ENCODE results near the gene ANKRD11.
"Not testable (repeated sequence)": the region's sequence is repeated elsewhere in the genome, so short reads cannot be mapped to it uniquely, and the experiment has no call there.

The ANKRD11 gene

DNA sequence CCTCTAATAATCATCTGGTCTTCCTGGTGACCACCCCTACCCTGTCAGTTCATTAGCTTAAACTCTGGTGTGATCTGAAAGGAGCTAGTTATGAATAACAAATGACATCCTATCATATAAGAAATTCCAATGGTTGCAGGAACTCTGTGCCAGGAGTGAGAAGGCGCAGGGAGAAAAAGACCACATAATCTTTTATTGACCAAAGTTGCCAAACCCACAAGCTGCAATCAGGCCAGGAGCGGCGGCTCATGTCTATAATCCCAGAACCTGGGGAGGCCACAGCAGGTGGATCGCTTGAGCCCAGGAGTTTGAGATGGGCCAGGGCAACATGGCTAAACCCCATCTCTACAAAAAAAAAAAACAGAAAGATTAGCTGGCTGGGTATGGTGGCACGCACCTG is 23.4 kb downstream of the ANKRD11 start:
- WGBS, 2 donors (ENCODE audit: extremely low coverage in 2 of 2, insufficient read length in 2 of 2, insufficient replicate concordance in 1 of 2): no CpG with 5 or more reads among the region's 5 CpGs
- Histone ChIP-seq H3K27me3 (ENCODE audit: control insufficient read depth in 3 of 3, insufficient read depth in 3 of 3, low read depth in 1 of 3, low read length in 3 of 3) (no peaks in the 10 kb centered on the region), H4K91ac (ENCODE audit: low read depth, low read length, poor library complexity) (no peak overlapping the region), H3K18ac (ENCODE audit: low read length) (no peak overlapping the region), H3K9ac (ENCODE audit: low read depth, low read length, poor library complexity) (no peak overlapping the region), H3K27ac (replicated peaks; ENCODE audit: low read length) (no peak overlapping the region), H3K4me2 (ENCODE audit: insufficient read depth, low read length, poor library complexity, severe bottlenecking) (no peak overlapping the region), H2AFZ (ENCODE audit: low read length) (no peak overlapping the region), H2BK5ac (ENCODE audit: low read length) (no peak overlapping the region), H2AK5ac (ENCODE audit: low read depth, low read length) (no peak overlapping the region), H3K4me3 (ENCODE audit: low read length in 2 of 2) (no peak overlapping the region), H3K23ac (ENCODE audit: low read depth, low read length, poor library complexity) (no peak overlapping the region), H3K9me3 (replicated peaks in 1 of 2; ENCODE audit: control insufficient read depth in 2 of 2, insufficient read depth in 1 of 2, low read depth in 1 of 2, low read length in 2 of 2) (peaks cover 0 to 12% of the 10 kb centered on the region in 2 donors), H2BK120ac (ENCODE audit: low read depth, low read length) (no peak overlapping the region), H4K8ac (ENCODE audit: low read depth, low read length) (no peak overlapping the region), H2BK12ac (ENCODE audit: low read length) (no peak overlapping the region), H3K4me1 (ENCODE audit: control insufficient read depth in 2 of 2, insufficient read depth in 1 of 2, low read depth in 1 of 2, low read length in 2 of 2) (peaks cover 8 to 18% of the 10 kb centered on the region in 2 donors), H3K36me3 (replicated peaks in 1 of 2; ENCODE audit: control insufficient read depth in 2 of 2, insufficient read depth in 2 of 2, low read length in 2 of 2) (peaks cover 6 to 29% of the 10 kb centered on the region in 2 donors), H3K14ac (ENCODE audit: low read length) (no peak overlapping the region), H3K79me1 (ENCODE audit: low read depth, low read length) (peaks cover 2% of the 10 kb centered on the region), H2BK15ac (ENCODE audit: low read length) (no peak overlapping the region), H3K4ac (ENCODE audit: low read length) (no peak overlapping the region)
- no peak for DNase-seq (ENCODE audit: low spot score)

DNA sequence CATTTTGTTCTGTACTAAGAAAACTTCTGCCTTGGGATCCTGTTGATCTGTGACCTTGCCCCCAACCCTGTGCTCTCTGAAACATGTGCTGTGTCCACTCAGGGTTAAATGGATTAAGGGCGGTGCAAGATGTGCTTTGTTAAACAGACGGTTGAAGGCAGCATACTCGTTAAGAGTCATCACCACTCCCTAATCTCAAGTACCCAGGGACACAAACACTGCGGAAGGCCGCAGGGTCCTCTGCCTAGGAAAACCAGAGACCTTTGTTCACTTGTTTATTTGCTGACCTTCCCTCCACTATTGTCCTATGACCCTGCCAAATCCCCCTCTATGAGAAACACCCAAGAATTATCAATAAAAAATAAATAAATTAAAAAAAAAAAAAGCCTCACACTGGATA is 27.0 kb downstream of the ANKRD11 start:
- H2AK5ac ChIP-seq (ENCODE audit: low read depth, low read length); H3K4me2 ChIP-seq (ENCODE audit: insufficient read depth, low read length, poor library complexity, severe bottlenecking); H3K18ac ChIP-seq (ENCODE audit: low read length); H3K4ac ChIP-seq (ENCODE audit: low read length); H3K27me3 ChIP-seq (ENCODE audit: control insufficient read depth in 3 of 3, insufficient read depth in 3 of 3, low read depth in 1 of 3, low read length in 3 of 3); DNase-seq (ENCODE audit: low spot score); H4K91ac ChIP-seq (ENCODE audit: low read depth, low read length, poor library complexity); H2BK15ac ChIP-seq (ENCODE audit: low read length); H3K23ac ChIP-seq (ENCODE audit: low read depth, low read length, poor library complexity); H4K8ac ChIP-seq (ENCODE audit: low read depth, low read length); H2AFZ ChIP-seq (ENCODE audit: low read length); H2BK12ac ChIP-seq (ENCODE audit: low read length); H3K4me3 ChIP-seq (ENCODE audit: low read length in 2 of 2); H3K27ac ChIP-seq (replicated peaks; ENCODE audit: low read length); H2BK5ac ChIP-seq (ENCODE audit: low read length); H3K14ac ChIP-seq (ENCODE audit: low read length); H3K9ac ChIP-seq (ENCODE audit: low read depth, low read length, poor library complexity); H2BK120ac ChIP-seq (ENCODE audit: low read depth, low read length): not testable (repeated sequence)
- H3K79me1 ChIP-seq (ENCODE audit: low read depth, low read length): peaks cover 10% of the 10 kb centered on the region
- peaks cover 3 to 36% of the 10 kb centered on the region in 2 donors for H3K36me3 ChIP-seq (replicated peaks in 1 of 2; ENCODE audit: control insufficient read depth in 2 of 2, insufficient read depth in 2 of 2, low read length in 2 of 2)
- WGBS, 2 donors (ENCODE audit: extremely low coverage in 2 of 2, insufficient read length in 2 of 2, insufficient replicate concordance in 1 of 2): no CpG with 5 or more reads among the region's 5 CpGs
- peaks cover 5 to 34% of the 10 kb centered on the region in 2 donors for H3K9me3 ChIP-seq (replicated peaks in 1 of 2; ENCODE audit: control insufficient read depth in 2 of 2, insufficient read depth in 1 of 2, low read depth in 1 of 2, low read length in 2 of 2)
- peaks cover 8 to 18% of the 10 kb centered on the region in 2 donors for H3K4me1 ChIP-seq (ENCODE audit: control insufficient read depth in 2 of 2, insufficient read depth in 1 of 2, low read depth in 1 of 2, low read length in 2 of 2)

DNA sequence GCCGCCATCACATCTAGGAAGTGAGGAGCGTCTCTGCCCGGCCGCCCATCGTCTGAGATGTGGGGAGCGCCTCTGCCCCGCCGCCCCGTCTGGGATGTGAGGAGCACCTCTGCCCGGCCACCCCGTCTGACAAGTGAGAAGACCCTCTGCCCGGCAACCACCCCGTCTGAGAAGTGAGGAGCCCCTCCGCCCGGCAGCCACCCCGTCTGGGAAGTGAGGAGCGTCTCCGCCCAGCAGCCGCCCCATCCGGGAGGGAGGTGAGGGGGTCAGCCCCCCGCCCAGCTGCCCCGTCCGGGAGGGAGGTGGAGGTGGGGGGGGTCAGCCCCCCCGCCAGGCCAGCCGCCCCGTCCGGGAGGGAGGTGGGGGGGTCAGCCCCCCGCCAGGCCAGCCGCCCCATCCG is 27.7 kb downstream of the ANKRD11 start:
- WGBS, 2 donors (ENCODE audit: extremely low coverage in 2 of 2, insufficient read length in 2 of 2, insufficient replicate concordance in 1 of 2): no CpG with 5 or more reads among the region's 30 CpGs
- H2BK5ac ChIP-seq (ENCODE audit: low read length): not testable (repeated sequence)
- peaks cover 7 to 37% of the 10 kb centered on the region in 2 donors for H3K9me3 ChIP-seq (replicated peaks in 1 of 2; ENCODE audit: control insufficient read depth in 2 of 2, insufficient read depth in 1 of 2, low read depth in 1 of 2, low read length in 2 of 2)

DNA sequence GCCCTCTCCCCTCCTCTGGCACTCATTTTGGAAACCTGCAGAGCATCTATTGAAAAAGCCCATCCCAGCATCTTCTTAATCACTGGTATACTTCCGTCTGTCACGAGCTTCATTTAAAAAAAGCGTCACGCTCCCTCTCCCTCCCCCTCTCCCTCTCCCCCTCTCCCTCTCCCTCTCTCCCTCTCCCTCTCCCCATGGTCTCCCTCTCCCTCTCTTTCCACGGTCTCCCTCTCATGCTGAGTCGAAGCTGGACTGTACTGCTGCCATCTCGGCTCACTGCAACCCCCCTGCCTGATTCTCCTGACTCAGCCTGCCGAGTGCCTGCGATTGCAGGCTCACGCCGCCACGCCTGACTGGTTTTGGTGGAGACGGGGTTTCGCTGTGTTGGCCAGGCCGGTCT is 28.5 kb downstream of the ANKRD11 start:
- not testable (repeated sequence) for H3K4me2 ChIP-seq (ENCODE audit: insufficient read depth, low read length, poor library complexity, severe bottlenecking); H2BK5ac ChIP-seq (ENCODE audit: low read length); H3K18ac ChIP-seq (ENCODE audit: low read length); H3K4me3 ChIP-seq (ENCODE audit: low read length in 2 of 2); H3K14ac ChIP-seq (ENCODE audit: low read length); H3K27ac ChIP-seq (replicated peaks; ENCODE audit: low read length); H4K8ac ChIP-seq (ENCODE audit: low read depth, low read length); H3K9ac ChIP-seq (ENCODE audit: low read depth, low read length, poor library complexity); H3K4ac ChIP-seq (ENCODE audit: low read length); H2BK120ac ChIP-seq (ENCODE audit: low read depth, low read length); H4K91ac ChIP-seq (ENCODE audit: low read depth, low read length, poor library complexity); DNase-seq (ENCODE audit: low spot score); H2AK5ac ChIP-seq (ENCODE audit: low read depth, low read length); H2BK15ac ChIP-seq (ENCODE audit: low read length); H2BK12ac ChIP-seq (ENCODE audit: low read length); H3K27me3 ChIP-seq (ENCODE audit: control insufficient read depth in 3 of 3, insufficient read depth in 3 of 3, low read depth in 1 of 3, low read length in 3 of 3); H2AFZ ChIP-seq (ENCODE audit: low read length); H3K23ac ChIP-seq (ENCODE audit: low read depth, low read length, poor library complexity)
- H3K79me1 ChIP-seq (ENCODE audit: low read depth, low read length): peaks cover 12% of the 10 kb centered on the region
- H3K4me1 ChIP-seq (ENCODE audit: control insufficient read depth in 2 of 2, insufficient read depth in 1 of 2, low read depth in 1 of 2, low read length in 2 of 2): peaks cover 7 to 15% of the 10 kb centered on the region in 2 donors
- H3K9me3 ChIP-seq (replicated peaks in 1 of 2; ENCODE audit: control insufficient read depth in 2 of 2, insufficient read depth in 1 of 2, low read depth in 1 of 2, low read length in 2 of 2): peaks cover 7 to 37% of the 10 kb centered on the region in 2 donors
- H3K36me3 ChIP-seq (replicated peaks in 1 of 2; ENCODE audit: control insufficient read depth in 2 of 2, insufficient read depth in 2 of 2, low read length in 2 of 2): peaks cover 0 to 29% of the 10 kb centered on the region in 2 donors
- WGBS, 2 donors (ENCODE audit: extremely low coverage in 2 of 2, insufficient read length in 2 of 2, insufficient replicate concordance in 1 of 2): no CpG with 5 or more reads among the region's 15 CpGs

More for the DNA sequence above, 27.7 kb downstream of the ANKRD11 start:
- H3K4me1 ChIP-seq (ENCODE audit: control insufficient read depth in 2 of 2, insufficient read depth in 1 of 2, low read depth in 1 of 2, low read length in 2 of 2): peaks cover 8 to 18% of the 10 kb centered on the region in 2 donors
- H2AK5ac ChIP-seq (ENCODE audit: low read depth, low read length); H3K23ac ChIP-seq (ENCODE audit: low read depth, low read length, poor library complexity); DNase-seq (ENCODE audit: low spot score); H3K4ac ChIP-seq (ENCODE audit: low read length); H2BK120ac ChIP-seq (ENCODE audit: low read depth, low read length); H4K91ac ChIP-seq (ENCODE audit: low read depth, low read length, poor library complexity); H2AFZ ChIP-seq (ENCODE audit: low read length); H2BK15ac ChIP-seq (ENCODE audit: low read length); H4K8ac ChIP-seq (ENCODE audit: low read depth, low read length); H3K18ac ChIP-seq (ENCODE audit: low read length); H3K4me2 ChIP-seq (ENCODE audit: insufficient read depth, low read length, poor library complexity, severe bottlenecking); H3K27ac ChIP-seq (replicated peaks; ENCODE audit: low read length); H2BK12ac ChIP-seq (ENCODE audit: low read length); H3K14ac ChIP-seq (ENCODE audit: low read length); H3K9ac ChIP-seq (ENCODE audit: low read depth, low read length, poor library complexity); H3K27me3 ChIP-seq (ENCODE audit: control insufficient read depth in 3 of 3, insufficient read depth in 3 of 3, low read depth in 1 of 3, low read length in 3 of 3); H3K4me3 ChIP-seq (ENCODE audit: low read length in 2 of 2): not testable (repeated sequence)
- peaks cover 2 to 32% of the 10 kb centered on the region in 2 donors for H3K36me3 ChIP-seq (replicated peaks in 1 of 2; ENCODE audit: control insufficient read depth in 2 of 2, insufficient read depth in 2 of 2, low read length in 2 of 2)
- peaks cover 10% of the 10 kb centered on the region for H3K79me1 ChIP-seq (ENCODE audit: low read depth, low read length)
